DND-41 (cell line): ENCODE measurements around the gene ANKRD12.

Source experiments
- ATAC-seq: fragments of 200-7000 bp; cut with Tn5 transposase; 3 replicates; pipeline ENCODE4 v1.9.1; 2021; ENCODE audit warnings: low read depth; ENCODE audit not compliant: insufficient read depth
- DNase-seq: peaks from one replicate; pipeline ENCODE4 v3.0.0-alpha.2; 2020
- H2AFZ ChIP-seq: 2 replicates; pipeline ENCODE4 v1.6.0; 2012; ENCODE audit warnings: low read depth, low read length
- H3K27ac ChIP-seq: 2 replicates; pipeline ENCODE4 v1.5.1; 2012; ENCODE audit warnings: low read length, inconsistent platforms
- H3K27me3 ChIP-seq: fragments of 200-600 bp; sonication (generic); 2 replicates; pipeline ENCODE4 v1.6.0; 2012; ENCODE audit warnings: low read length, mild to moderate bottlenecking, inconsistent platforms; ENCODE audit not compliant: insufficient read depth, poor library complexity
- H3K36me3 ChIP-seq: 2 replicates; pipeline ENCODE4 v1.5.1; 2012; ENCODE audit warnings: low read length, inconsistent platforms; ENCODE audit not compliant: insufficient read depth
- H3K4me1 ChIP-seq: 2 replicates; pipeline ENCODE4 v1.5.1; 2012; ENCODE audit warnings: mild to moderate bottlenecking, low read length; ENCODE audit not compliant: insufficient read depth
- H3K4me2 ChIP-seq: 2 replicates; pipeline ENCODE4 v1.6.0; 2012; ENCODE audit warnings: mild to moderate bottlenecking, moderate library complexity, low read length, inconsistent platforms; ENCODE audit not compliant: insufficient read depth
- H3K4me3 ChIP-seq, 2 experiments: fragments of 200-600 bp in 1 of 2; shearing (Covaris generic) in 1 of 2; 2 replicates each; pipeline ENCODE4 v1.5.1; 2012 to 2016; ENCODE audit warnings: inconsistent platforms in 2 of 2, low read length in 2 of 2, mild to moderate bottlenecking in 2 of 2, low read depth in 1 of 2, moderate library complexity in 1 of 2
- H3K79me2 ChIP-seq: 2 replicates; pipeline ENCODE4 v1.6.0; 2012; ENCODE audit warnings: low read length, inconsistent platforms; ENCODE audit not compliant: insufficient read depth
- H3K9ac ChIP-seq: 2 replicates; pipeline ENCODE4 v1.6.0; 2012; ENCODE audit warnings: low read depth, mild to moderate bottlenecking, inconsistent platforms, low read length, moderate library complexity
- H3K9me3 ChIP-seq: 2 replicates; pipeline ENCODE4 v1.5.1; 2012; ENCODE audit warnings: low read length, moderate library complexity, mild to moderate bottlenecking, inconsistent platforms; ENCODE audit not compliant: insufficient read depth, severe bottlenecking
- H4K20me1 ChIP-seq: 2 replicates; pipeline ENCODE4 v1.6.0; 2012; ENCODE audit warnings: low read length; ENCODE audit not compliant: insufficient read depth
- EZH2 ChIP-seq: IDR thresholded peaks from 3 replicates; pipeline ENCODE4 v1.6.1; 2012; ENCODE audit warnings: borderline replicate concordance, low read depth, mild to moderate bottlenecking, moderate library complexity, low read length, inconsistent platforms; ENCODE audit not compliant: severe bottlenecking
- TF ChIP-seq, protein P1 (sequence below): IDR thresholded peaks from 2 replicates; pipeline ENCODE4 v1.5.1; 2012; ENCODE audit warnings: borderline replicate concordance, low read length, moderate library complexity, mild to moderate bottlenecking; ENCODE audit not compliant: poor library complexity, severe bottlenecking; ENCODE audit errors: extremely low read depth

ANKRD12 gene

DNA sequence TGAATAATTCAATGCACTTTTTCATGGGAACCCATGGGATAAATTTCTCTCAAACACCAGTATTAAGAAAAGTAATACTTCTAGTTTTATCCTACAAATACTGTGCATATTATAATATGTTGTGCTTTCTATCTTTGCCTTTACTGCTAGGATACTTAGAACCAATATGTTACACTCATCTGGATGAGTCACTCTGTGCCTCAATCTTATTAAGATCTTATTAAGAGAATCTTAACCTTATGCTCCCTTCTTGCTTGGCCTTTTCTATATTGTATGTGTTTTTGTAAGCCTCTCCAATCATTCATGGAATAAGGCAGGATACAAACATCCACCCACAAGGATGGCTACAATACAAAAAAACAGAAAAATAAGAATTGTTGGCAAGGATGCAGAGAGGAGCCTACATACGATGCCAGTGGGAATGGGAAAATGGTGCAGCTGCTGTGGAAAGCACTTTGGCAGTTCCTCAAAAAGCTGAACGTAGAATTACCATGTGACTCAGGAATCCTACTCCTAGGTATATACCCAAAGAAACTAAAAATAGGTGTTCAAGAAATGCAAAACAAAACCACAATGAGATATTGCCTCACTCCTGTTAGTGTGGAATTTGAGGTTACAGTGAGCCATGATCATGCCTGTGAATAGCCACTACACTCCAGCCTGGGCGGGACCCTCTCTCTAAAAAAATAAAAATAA is 187.3 kb downstream of the ANKRD12 start:
- Histone ChIP-seq H3K4me3 (no peak overlapping the region), H3K27ac (no peak overlapping the region), H2AFZ (no peak overlapping the region), H3K4me2 (no peak overlapping the region), H3K27me3 (peaks cover 6% of the 10 kb centered on the region), H3K79me2 (no peaks in the 10 kb centered on the region), H3K9me3 (peaks cover 2% of the 10 kb centered on the region), H3K36me3 (no peaks in the 10 kb centered on the region), H4K20me1 (no peaks in the 10 kb centered on the region), H3K9ac (no peak overlapping the region), H3K4me1 (no peaks in the 10 kb centered on the region)
- DNase-seq: no peak
- TF ChIP-seq EZH2: no peak
- TF ChIP-seq, protein P1, sequence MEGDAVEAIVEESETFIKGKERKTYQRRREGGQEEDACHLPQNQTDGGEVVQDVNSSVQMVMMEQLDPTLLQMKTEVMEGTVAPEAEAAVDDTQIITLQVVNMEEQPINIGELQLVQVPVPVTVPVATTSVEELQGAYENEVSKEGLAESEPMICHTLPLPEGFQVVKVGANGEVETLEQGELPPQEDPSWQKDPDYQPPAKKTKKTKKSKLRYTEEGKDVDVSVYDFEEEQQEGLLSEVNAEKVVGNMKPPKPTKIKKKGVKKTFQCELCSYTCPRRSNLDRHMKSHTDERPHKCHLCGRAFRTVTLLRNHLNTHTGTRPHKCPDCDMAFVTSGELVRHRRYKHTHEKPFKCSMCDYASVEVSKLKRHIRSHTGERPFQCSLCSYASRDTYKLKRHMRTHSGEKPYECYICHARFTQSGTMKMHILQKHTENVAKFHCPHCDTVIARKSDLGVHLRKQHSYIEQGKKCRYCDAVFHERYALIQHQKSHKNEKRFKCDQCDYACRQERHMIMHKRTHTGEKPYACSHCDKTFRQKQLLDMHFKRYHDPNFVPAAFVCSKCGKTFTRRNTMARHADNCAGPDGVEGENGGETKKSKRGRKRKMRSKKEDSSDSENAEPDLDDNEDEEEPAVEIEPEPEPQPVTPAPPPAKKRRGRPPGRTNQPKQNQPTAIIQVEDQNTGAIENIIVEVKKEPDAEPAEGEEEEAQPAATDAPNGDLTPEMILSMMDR: no peak
- ATAC-seq: no peak

DNA sequence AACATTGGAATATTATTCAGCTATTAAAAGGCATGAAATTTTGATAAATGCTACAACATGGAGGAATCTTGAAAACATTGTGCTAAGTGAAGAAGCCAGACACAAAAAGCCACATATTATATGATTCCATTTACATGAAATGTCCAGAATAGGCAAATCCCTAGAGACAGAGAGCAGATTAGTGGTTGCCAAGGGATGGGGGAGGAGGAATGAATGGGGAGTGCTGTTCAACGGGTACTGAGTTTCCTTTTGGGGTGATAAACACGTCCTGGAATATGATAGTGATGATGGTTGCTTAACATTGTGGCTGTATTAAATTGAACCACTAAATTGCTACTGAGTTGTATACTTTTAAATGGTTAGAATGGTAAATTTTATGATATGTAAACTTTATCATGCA is 189.1 kb downstream of the ANKRD12 start:
- TF ChIP-seq EZH2: no peak
- TF ChIP-seq, protein P1: no peak
- H3K36me3 ChIP-seq: no peaks in the 10 kb centered on the region
- H3K4me1 ChIP-seq: no peaks in the 10 kb centered on the region
- no peak overlapping the region for H3K4me3 ChIP-seq
- H4K20me1 ChIP-seq: no peaks in the 10 kb centered on the region
- H3K79me2 ChIP-seq: no peaks in the 10 kb centered on the region
- H3K4me2 ChIP-seq: no peak overlapping the region
- H3K9ac ChIP-seq: no peak overlapping the region
- DNase-seq (no peak), ATAC-seq (no peak)
- H3K9me3 ChIP-seq: peaks cover 3% of the 10 kb centered on the region
- H3K27me3 ChIP-seq: peaks cover 11% of the 10 kb centered on the region
- no peak overlapping the region for H2AFZ ChIP-seq
- H3K27ac ChIP-seq: no peak overlapping the region

DNA sequence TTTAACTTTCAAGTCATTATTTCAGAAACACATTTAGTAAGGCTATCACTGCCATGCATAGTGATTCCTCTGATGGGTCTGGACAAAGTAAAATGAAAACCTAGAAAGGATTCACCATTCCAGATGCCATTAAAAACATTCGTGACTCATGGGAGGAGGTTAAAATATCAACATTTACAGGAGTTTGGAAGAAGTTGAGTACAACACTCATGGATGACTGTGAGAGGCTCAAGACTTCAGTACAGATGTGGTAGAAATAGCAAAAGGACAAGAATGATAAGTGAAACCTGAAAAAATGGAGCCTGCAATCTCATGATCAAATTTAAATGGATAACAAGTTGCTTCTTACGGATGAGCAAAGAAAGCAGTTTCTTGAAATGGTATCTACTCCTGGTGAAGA is 192.2 kb downstream of the ANKRD12 start:
- no peak overlapping the region for H3K9ac ChIP-seq
- H3K27me3 ChIP-seq: peaks cover 6% of the 10 kb centered on the region
- no peaks in the 10 kb centered on the region for H3K79me2 ChIP-seq
- no peak overlapping the region for H3K27ac ChIP-seq
- DNase-seq: no peak
- 0 out of 2 replicates have a peak, but pooled peaks cover under 1% of the 10 kb centered on the region for H3K4me1 ChIP-seq
- no peak for ATAC-seq
- H3K4me2 ChIP-seq: no peak overlapping the region
- no peak for TF ChIP-seq EZH2
- TF ChIP-seq, protein P1: no peak
- H3K4me3 ChIP-seq: no peak overlapping the region
- H2AFZ ChIP-seq: no peak overlapping the region
- H3K36me3 ChIP-seq: no peaks in the 10 kb centered on the region
- H4K20me1 ChIP-seq: no peaks in the 10 kb centered on the region
- H3K9me3 ChIP-seq: peaks cover 3% of the 10 kb centered on the region
